GM12878 (cell line): ENCODE data around the gene MAP3K10. TPM values are rescaled to one million over a fixed set of nuclear protein-coding genes. Genes with fewer than 3 reads are reported as not detected.

Source experiments
- ATAC-seq: fragments of 200-7000 bp; cut with Tn5 transposase; 3 replicates; pipeline ENCODE4 v1.9.1; 2020; ENCODE audit warnings: mild to moderate bottlenecking, moderate library complexity
- BruUV-seq: library from RNA; stranded (reverse); fragments of 400-500 nt; replicated peaks from 2 replicates; lab custom pipeline; 2021; lab: Mats Ljungman, UMichigan
- CTCF ChIA-PET: fragments of 300-600 bp; sonication (Branson Sonifier 250); formaldehyde crosslinking; extraction: SDS; loops from one replicate; lab custom pipeline; 2021; ENCODE audit warnings: inconsistent platforms; lab: Yijun Ruan, JAX
- POLR2A ChIA-PET: fragments of 350-600 bp; formaldehyde crosslinking; extraction: SDS; loops from one replicate; lab custom pipeline; 2021; ENCODE audit warnings: inconsistent platforms; lab: Charles Lee
- RAD21 ChIA-PET: fragments of 300-600 bp; sonication (Branson Sonifier 250); formaldehyde crosslinking; loops from one replicate; lab custom pipeline; 2023; ENCODE audit warnings: antibody characterized with exemption; ENCODE audit not compliant: unreplicated experiment; lab: Charles Lee
- SMC1A ChIA-PET: fragments of 300-600 bp; sonication (Branson Sonifier 250); formaldehyde crosslinking; loops from one replicate; lab custom pipeline; 2023; ENCODE audit not compliant: unreplicated experiment, uncharacterized antibody; lab: Charles Lee
- DNase-seq: peaks from one replicate; pipeline ENCODE4 v3.0.0-alpha.2; 2011; ENCODE audit warnings: low read depth, low spot score
- FAIRE-seq: peaks from 3 replicates; lab custom pipeline; 2011; peaks lifted over from hg19 to GRCh38; lab: Jason Lieb, UNC
- H2AFZ ChIP-seq: 2 replicates; pipeline ENCODE4 v1.6.0; 2011; ENCODE audit warnings: low read depth, low read length, control low read depth; ENCODE audit not compliant: control insufficient read depth
- H3K27ac ChIP-seq: 2 replicates; pipeline ENCODE4 v1.5.1; 2011; ENCODE audit warnings: control low read depth; ENCODE audit not compliant: control insufficient read depth, insufficient read depth
- H3K27me3 ChIP-seq, 2 experiments: replicated peaks in 1 of 2; 2 replicates each; pipeline versions ENCODE4 v1.6.0 to v1.6.1; 2011; ENCODE audit warnings: low read length in 1 of 2; ENCODE audit not compliant: control insufficient read depth in 2 of 2, insufficient read depth in 2 of 2
- H3K36me3 ChIP-seq, 2 experiments: 2 replicates each; pipeline ENCODE4 v1.5.1; 2011; ENCODE audit warnings: low read length in 1 of 2; ENCODE audit not compliant: control insufficient read depth in 2 of 2, insufficient read depth in 2 of 2
- H3K4me1 ChIP-seq: 2 replicates; pipeline ENCODE4 v1.6.1; 2011; ENCODE audit warnings: mild to moderate bottlenecking, low read length, moderate library complexity, mixed read lengths; ENCODE audit not compliant: control insufficient read depth, insufficient read depth
- H3K4me2 ChIP-seq: 2 replicates; pipeline ENCODE4 v1.6.0; 2011; ENCODE audit warnings: control low read depth; ENCODE audit not compliant: control insufficient read depth, insufficient read depth
- H3K4me3 ChIP-seq: fragments of 200-600 bp; sonication (generic); 2 replicates; pipeline ENCODE4 v1.5.1; 2016
- H3K79me2 ChIP-seq: 2 replicates; pipeline ENCODE4 v1.6.0; 2011; ENCODE audit warnings: low read length; ENCODE audit not compliant: control insufficient read depth, insufficient read depth
- H3K9ac ChIP-seq: 2 replicates; pipeline ENCODE4 v1.8.0; 2011; ENCODE audit warnings: low read length, control low read depth, mixed read lengths; ENCODE audit not compliant: control insufficient read depth, insufficient read depth
- H3K9me3 ChIP-seq: replicated peaks from 3 replicates; pipeline ENCODE4 v1.5.1; 2011; ENCODE audit warnings: mild to moderate bottlenecking, low read length; ENCODE audit not compliant: control insufficient read depth, insufficient read depth
- H4K20me1 ChIP-seq: 2 replicates; pipeline ENCODE4 v1.6.0; 2011; ENCODE audit not compliant: control insufficient read depth, insufficient read depth
- ATF2 ChIP-seq: IDR thresholded peaks from 2 replicates; pipeline ENCODE4 v1.6.1; 2012; ENCODE audit warnings: low read length, inconsistent platforms
- BCL3 ChIP-seq: IDR thresholded peaks from 2 replicates; pipeline ENCODE4 v1.6.1; 2011; ENCODE audit warnings: borderline replicate concordance, low read depth, mild to moderate bottlenecking, moderate library complexity, low read length; ENCODE audit not compliant: insufficient read depth, poor library complexity, severe bottlenecking
- BHLHE40 ChIP-seq, 2 experiments: fragments of 450-650 bp in 1 of 2; IDR thresholded peaks; 2 replicates each; pipeline ENCODE4 v1.6.1; 2011 to 2017; ENCODE audit warnings: low read depth in 2 of 2, borderline replicate concordance in 1 of 2, improper control_type of control experiment in 1 of 2, low read length in 1 of 2, mild to moderate bottlenecking in 1 of 2
- BMI1 ChIP-seq: fragments of 450-650 bp; IDR thresholded peaks from 2 replicates; pipeline ENCODE4 v1.6.1; 2016; ENCODE audit warnings: mild to moderate bottlenecking, moderate library complexity, borderline replicate concordance
- EED ChIP-seq: sonication (generic); IDR thresholded peaks from 2 replicates; pipeline ENCODE4 v1.6.1; 2016; ENCODE audit warnings: antibody characterized with exemption, low read depth
- ELK1 ChIP-seq: IDR thresholded peaks from 2 replicates; pipeline ENCODE4 v1.6.1; 2012; ENCODE audit warnings: low read depth, low read length, improper control_type of control experiment
- JUNB ChIP-seq: IDR thresholded peaks from 2 replicates; pipeline ENCODE4 v1.6.1; 2016; ENCODE audit warnings: antibody characterized with exemption, mild to moderate bottlenecking
- MXI1 ChIP-seq: fragments of 150-350 bp; IDR thresholded peaks from 2 replicates; pipeline ENCODE4 v1.6.1; 2011; ENCODE audit warnings: low read depth, mild to moderate bottlenecking, inconsistent platforms, low read length, improper control_type of control experiment
- NFYA ChIP-seq: IDR thresholded peaks from 2 replicates; pipeline ENCODE4 v1.6.1; 2011; ENCODE audit warnings: low read depth, mild to moderate bottlenecking, low read length, improper control_type of control experiment, borderline replicate concordance
- NKRF ChIP-seq: fragments of 450-650 bp; conservative IDR thresholded peaks from 2 replicates; pipeline ENCODE4 v1.6.1; 2017; ENCODE audit warnings: mild to moderate bottlenecking, moderate library complexity
- RBBP5 ChIP-seq: fragments of 200-600 bp; sonication (generic); conservative IDR thresholded peaks from 2 replicates; pipeline ENCODE4 v1.6.1; 2016
- SKIL ChIP-seq: fragments of 450-650 bp; IDR thresholded peaks from 2 replicates; pipeline ENCODE4 v1.6.1; 2017; ENCODE audit warnings: mild to moderate bottlenecking, low read depth, inconsistent platforms; ENCODE audit not compliant: poor library complexity, severe bottlenecking
- STAT1 ChIP-seq: fragments of 450-650 bp; conservative IDR thresholded peaks from 2 replicates; pipeline ENCODE4 v1.6.1; 2014; ENCODE audit warnings: antibody characterized with exemption, mild to moderate bottlenecking
- ZNF207 ChIP-seq: fragments of 450-650 bp; IDR thresholded peaks from 2 replicates; pipeline ENCODE4 v1.6.1; 2014; ENCODE audit warnings: antibody characterized with exemption, mild to moderate bottlenecking, borderline replicate concordance
- ZNF24 ChIP-seq: fragments of 450-650 bp; IDR thresholded peaks from 2 replicates; pipeline ENCODE4 v1.6.1; 2017; ENCODE audit warnings: antibody characterized with exemption, mild to moderate bottlenecking
- WGBS: methylation state at CpG from one replicate; pipeline ENCODE4 v1.1.6; 2016; ENCODE audit warnings: low lambda C conversion rate; ENCODE audit not compliant: insufficient replicate concordance, insufficient coverage; ENCODE audit errors: missing lambda C conversion rate; 5-methylcytosine and 5-hydroxymethylcytosine counted together
- in situ Hi-C: fragments of 300-500 bp; cut with MboI; formaldehyde crosslinking; loops from 9 replicates; pipeline ENCODE4 v1.14.3; 2018; ENCODE audit warnings: mixed read lengths
- intact Hi-C: fragments of 100-400 bp; cut with micrococcal nuclease; formaldehyde crosslinking; loops from one replicate; pipeline ENCODE4 v1.14.2; 2022; ENCODE audit not compliant: unreplicated experiment
- polyA plus RNA-seq, 11 experiments: library from polyadenylated mRNA; depleted of rRNA in 4 of 11; unstranded in 6 of 11; stranded (reverse) in 5 of 11; fragments of >200 nt; fragmentation: Nextera tagmentation in 4 of 11; fragmentation: Illumina TruSeq in 1 of 11; extraction: Ambion mirVana in 4 of 11; extraction: Trizol in 1 of 11; gene quantifications; 1 replicate in 1 of 11; 2 replicates in 10 of 11; pipeline versions ENCODE4 v1.2.1 to v1.2.3, GENCODE V29; 2011 to 2016; ENCODE audit warnings: inconsistent platforms in 2 of 11, missing spikeins in 2 of 11, low read depth in 1 of 11
- total RNA-seq, 4 experiments: library from RNA; depleted of rRNA in 3 of 4; stranded (reverse); fragments of >200 nt in 3 of 4; fragmentation: Illumina TruSeq in 1 of 4; extraction: Trizol in 1 of 4; gene quantifications; 2 replicates each; pipeline versions ENCODE4 v1.2.1 to v1.2.3, GENCODE V29; 2013 to 2021

The MAP3K10 gene
- total and polyA plus RNA-seq, 10 of the 15 experiments (the other 5 are each of a cell fraction or from before 2014, with no cell fraction given), result 0.11 to 16.6 (median 2.6) TPM

GRCh38 chr19:40177286-40178070, 13.7 kb upstream of the MAP3K10 start:
- ChIA-PET SMC1A (interaction anchor here (1.1 kb wide), 1 partner anchor 13 kb away, joined by 3 read pairs; no protein-coding TSS in a partner anchor), CTCF (interaction anchor here (1.0 to 2.4 kb wide), 3 partner anchors 11 to 38 kb away, joined by 3 to 11 read pairs (median 6); no protein-coding TSS in a partner anchor), RAD21 (no interaction called here), POLR2A (no interaction called here)
- Histone ChIP-seq H3K4me2 (no peak overlapping the region), H3K9ac (no peak overlapping the region), H3K27ac (no peak overlapping the region), H3K4me3 (no peak overlapping the region), H3K36me3 (no peaks in the 10 kb centered on the region), H2AFZ (no peak overlapping the region), H3K27me3 (no peaks in the 10 kb centered on the region), H4K20me1 (no peaks in the 10 kb centered on the region), H3K79me2 (no peaks in the 10 kb centered on the region), H3K9me3 (no peaks in the 10 kb centered on the region), H3K4me1 (no peaks in the 10 kb centered on the region)
- in situ Hi-C loops (no loop called here), intact Hi-C loops (no loop called here)
- ATAC-seq, result no peak
- 26% methylated on average over 5 of the region's 5 CpGs for WGBS
- no TSS peak for BruUV-seq
- no peak for DNase-seq
- no peak for FAIRE-seq
- TF ChIP-seq NFYA, result no peak
- TF ChIP-seq NKRF, result no peak
- TF ChIP-seq RBBP5, result no peak
- no peak for TF ChIP-seq BMI1
- TF ChIP-seq SKIL, result no peak
- TF ChIP-seq MXI1, result no peak
- TF ChIP-seq STAT1, result no peak
- TF ChIP-seq EED, result no peak
- no peak for TF ChIP-seq ZNF207
- TF ChIP-seq ZNF24, result no peak
- no peak for TF ChIP-seq BHLHE40 (IDR thresholded peaks at IDR 0.05; ENCODE audit: borderline replicate concordance in 1 of 2, low read depth in 2 of 2, low read length in 1 of 2)
- TF ChIP-seq ATF2, result no peak
- no peak for TF ChIP-seq JUNB
- TF ChIP-seq BCL3, result no peak
- TF ChIP-seq ELK1, result no peak
